RCC 7860 (cell line): ENCODE measurements around the gene IRF4.

ENCODE experiments used
- DNase-seq: peaks from one replicate; pipeline ENCODE4 v3.0.0-alpha.2; 2015; ENCODE audit warnings: low spot score
- FAIRE-seq: peaks from 2 replicates; lab custom pipeline; 2012; peaks lifted over from hg19 to GRCh38; lab: Jason Lieb, UNC

IRF4 gene

GRCh38 chr6:379410-380181, 12.0 kb upstream of the IRF4 start:
- FAIRE-seq (no peak), DNase-seq (no peak)

- FAIRE-seq: no peak
Measured at GRCh38 chr6:380234-381218, 11.0 kb upstream of the IRF4 start.

GRCh38 chr6:381742-382461, 9.7 kb upstream of the IRF4 start:
- FAIRE-seq: no peak

More at GRCh38 chr6:380234-381218, 11.0 kb upstream of the IRF4 start:
- no peak for DNase-seq

GRCh38 chr6:382883-383810, 8.4 kb upstream of the IRF4 start:
- no peak for FAIRE-seq

More at GRCh38 chr6:381742-382461, 9.7 kb upstream of the IRF4 start:
- DNase-seq: no peak

DNA sequence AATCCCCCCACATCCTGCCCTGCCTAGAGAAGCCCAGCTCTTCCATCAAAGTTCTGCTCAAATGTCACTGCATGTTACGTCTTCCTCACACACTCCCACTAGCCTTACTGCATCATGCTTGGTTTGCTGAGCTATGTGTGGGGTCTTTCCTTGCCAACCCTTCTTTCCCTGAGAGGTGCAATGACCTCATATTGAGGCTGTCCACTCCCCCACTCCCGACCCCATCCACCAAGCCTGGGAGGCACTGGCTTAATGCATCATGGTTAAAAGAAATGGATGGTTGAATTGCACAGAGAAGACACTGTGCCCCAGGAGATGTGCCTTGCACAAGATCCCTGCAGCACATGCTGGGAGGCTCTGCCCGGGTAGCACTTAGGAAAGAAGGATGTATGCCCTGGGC, 7.7 kb upstream of the IRF4 start:
- FAIRE-seq: no peak

More at GRCh38 chr6:382883-383810, 8.4 kb upstream of the IRF4 start:
- DNase-seq: no peak

DNA sequence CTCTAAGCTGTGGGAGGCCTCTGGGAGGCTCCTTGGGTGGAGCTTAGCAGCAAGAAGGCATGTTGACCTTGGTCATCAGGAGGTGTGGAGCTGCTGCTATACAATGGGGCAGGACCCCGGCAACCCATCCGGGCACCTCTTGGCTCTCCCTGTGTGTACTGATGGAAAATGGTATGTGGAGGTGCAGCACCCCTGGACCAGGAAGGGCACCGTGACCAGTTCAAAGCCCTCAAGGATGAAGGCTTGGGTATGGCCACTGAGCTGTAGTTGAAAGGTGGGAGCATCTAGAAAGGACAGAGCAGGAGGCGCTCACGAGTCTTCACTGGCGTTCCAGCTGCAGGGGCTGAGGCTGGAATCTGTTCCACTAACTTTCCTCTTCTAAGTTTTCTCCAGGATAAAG, 6.7 kb upstream of the IRF4 start:
- DNase-seq: no peak
- FAIRE-seq: no peak

More for the DNA sequence above, 7.7 kb upstream of the IRF4 start:
- no peak for DNase-seq

DNA sequence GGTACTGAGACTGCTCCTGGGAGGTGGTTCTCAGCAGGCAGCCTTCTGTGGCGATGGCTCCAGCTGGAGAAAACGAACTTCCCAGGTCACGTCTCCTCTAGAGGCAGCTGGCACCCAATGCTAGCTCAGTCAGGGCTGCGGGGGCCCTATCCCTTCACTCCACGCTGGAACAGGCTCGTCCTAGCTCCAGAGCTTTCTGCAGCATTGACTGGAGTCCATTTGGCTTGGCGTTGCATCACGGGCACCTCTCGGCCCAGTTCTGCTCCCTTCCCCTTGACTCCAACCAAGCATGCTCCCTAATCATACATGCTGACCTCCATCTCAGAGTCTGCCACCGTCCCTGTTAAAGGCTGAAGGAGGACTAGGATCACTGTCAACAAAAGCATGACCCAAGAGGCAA, 5.9 kb upstream of the IRF4 start:
- DNase-seq (no peak), FAIRE-seq (no peak)

DNA sequence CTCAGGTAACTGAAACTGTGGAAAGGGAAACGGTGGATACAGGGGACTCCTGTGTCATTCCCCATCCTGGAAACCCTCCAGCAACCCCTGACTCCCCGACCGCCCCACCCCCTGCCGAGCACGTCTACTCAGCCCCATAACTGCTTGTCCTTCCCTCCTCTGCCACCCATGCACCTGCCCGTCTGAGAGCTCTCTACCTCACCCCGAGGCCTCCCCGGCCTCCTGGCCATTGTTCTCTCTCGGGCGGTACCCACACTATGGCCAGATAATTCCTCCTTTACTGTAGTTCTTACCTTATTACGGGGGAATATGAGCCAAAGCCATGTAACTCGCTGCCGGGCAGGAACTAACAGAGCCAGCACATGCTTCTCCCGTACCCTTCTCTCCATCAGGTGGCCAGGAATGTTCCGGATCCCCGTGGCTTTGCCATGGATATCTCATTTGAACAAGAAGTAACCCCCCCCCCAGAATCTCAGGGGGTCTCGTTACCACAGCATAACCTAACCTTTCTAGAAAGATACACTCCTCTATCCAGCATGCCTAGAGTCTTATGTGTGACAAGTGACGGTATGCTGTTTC, 4.8 kb upstream of the IRF4 start:
- DNase-seq: no peak
- FAIRE-seq: no peak

DNA sequence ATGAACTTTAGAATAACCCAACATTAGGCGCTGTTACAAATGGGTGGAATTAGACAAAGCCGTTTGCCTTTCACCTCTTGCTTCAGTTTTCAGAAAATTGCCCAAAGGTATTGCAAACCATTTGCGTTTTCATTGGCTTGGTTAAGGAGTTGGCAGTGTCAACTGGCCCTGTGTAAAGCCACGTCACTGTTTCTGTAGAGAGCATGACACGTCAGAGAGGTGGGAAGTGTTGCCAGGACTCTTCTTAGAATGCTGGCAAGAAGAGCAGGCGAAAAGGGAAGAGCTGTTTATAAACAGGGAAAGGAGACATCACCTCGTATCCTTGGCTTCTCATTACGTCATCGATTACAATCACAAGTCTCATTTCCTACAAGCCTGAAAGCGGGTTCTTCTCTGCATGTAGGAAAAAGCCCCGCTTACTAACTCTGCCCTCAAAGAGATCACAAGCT, 4.2 kb upstream of the IRF4 start:
- DNase-seq (no peak), FAIRE-seq (no peak)

GRCh38 chr6:388202-388903, 3.2 kb upstream of the IRF4 start:
- no peak for FAIRE-seq

DNA sequence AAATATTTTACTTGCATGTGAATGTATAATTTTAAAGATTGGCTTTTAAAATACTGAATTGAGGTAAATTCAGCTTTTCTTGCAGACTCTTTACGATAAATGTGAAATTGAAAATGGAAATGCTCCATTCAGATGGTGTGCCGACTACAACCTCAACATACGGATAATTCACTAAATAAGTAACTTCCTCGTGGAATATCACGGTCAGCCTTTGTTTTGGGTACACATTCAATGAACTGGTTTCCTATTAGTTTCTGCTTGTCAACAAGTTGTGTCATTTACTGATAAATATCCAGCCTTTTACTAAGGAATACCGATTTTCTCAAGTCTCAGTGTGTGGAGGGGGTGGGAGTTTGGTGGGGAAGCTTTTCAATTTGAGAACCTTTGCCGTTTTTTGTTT, 2.4 kb upstream of the IRF4 start:
- FAIRE-seq (no peak), DNase-seq (no peak)

More at GRCh38 chr6:388202-388903, 3.2 kb upstream of the IRF4 start:
- no peak for DNase-seq

- DNase-seq (no peak), FAIRE-seq (no peak)
Measured at GRCh38 chr6:389622-390021, 1.9 kb upstream of the IRF4 start.

DNA sequence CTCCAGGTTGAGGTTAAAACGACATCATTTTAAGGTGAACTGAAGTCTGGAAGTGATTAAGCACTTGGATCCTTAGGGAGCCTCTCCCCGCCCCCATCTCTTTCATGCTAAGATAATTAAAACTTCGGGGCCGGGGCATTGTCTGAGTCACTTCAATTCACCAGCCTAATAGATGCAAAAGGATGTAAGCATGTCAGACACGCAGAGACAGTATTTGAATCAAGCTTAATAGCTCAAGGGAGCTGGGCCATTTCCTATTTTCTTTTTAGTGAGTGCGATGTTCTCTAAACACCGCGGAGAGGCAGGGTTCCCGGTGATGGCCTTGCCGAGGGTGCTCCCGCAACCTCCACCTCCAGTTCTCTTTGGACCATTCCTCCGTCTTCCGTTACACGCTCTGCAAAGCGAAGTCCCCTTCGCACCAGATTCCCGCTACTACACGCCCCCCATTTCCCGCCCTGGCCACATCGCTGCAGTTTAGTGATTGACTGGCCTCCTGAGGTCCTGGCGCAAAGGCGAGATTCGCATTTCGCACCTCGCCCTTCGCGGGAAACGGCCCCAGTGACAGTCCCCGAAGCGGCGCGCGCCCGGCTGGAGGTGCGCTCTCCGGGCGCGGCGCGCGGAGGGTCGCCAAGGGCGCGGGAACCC, 516 bp upstream of the IRF4 start:
- FAIRE-seq: no peak
- no peak for DNase-seq

- FAIRE-seq (no peak), DNase-seq (no peak)
Measured at GRCh38 chr6:392441-393390, 1.2 kb downstream of the IRF4 start.

DNA sequence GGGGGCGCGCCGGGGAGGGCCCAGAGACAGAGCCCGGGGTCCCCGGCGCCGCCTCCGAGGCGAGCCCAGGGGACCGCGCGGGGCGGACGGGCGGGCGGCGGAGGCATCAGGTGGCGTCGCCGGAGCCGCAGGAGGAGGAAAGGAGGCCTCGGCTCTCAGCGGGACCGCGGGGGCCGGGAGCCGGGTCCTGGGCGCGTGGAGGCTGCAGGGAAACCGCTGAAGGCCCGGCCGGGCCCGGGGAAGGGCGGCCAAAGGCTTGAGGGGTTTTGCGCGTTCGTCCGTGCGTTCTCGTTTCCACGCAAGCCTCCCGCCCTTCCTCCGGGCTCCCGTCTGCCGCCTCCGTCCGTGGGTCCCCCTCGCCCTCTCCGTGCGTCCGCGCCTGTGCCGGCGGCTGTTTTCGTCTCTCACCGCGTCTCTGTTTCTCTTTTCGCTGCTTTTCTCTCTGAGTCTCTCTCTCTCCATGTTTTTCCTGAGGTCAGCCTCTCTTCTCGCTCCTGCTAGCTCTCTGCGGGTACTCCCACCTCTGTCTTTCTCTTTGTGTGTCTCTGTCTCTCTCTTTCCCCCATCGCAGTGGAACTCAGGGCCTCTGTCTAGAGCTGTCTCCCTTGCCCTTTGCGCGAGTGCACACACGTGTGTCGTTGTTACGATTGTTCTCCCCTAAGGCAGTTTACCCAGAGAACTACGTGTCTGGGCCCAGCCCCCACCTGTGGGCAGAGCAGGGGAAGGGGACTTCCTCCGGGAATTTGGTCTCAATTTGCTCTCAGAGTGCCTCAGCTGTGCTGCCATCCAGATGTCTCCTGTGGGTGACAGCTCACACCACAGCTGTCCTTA, 2.1 kb downstream of the IRF4 start:
- FAIRE-seq: no peak
- no peak for DNase-seq

DNA sequence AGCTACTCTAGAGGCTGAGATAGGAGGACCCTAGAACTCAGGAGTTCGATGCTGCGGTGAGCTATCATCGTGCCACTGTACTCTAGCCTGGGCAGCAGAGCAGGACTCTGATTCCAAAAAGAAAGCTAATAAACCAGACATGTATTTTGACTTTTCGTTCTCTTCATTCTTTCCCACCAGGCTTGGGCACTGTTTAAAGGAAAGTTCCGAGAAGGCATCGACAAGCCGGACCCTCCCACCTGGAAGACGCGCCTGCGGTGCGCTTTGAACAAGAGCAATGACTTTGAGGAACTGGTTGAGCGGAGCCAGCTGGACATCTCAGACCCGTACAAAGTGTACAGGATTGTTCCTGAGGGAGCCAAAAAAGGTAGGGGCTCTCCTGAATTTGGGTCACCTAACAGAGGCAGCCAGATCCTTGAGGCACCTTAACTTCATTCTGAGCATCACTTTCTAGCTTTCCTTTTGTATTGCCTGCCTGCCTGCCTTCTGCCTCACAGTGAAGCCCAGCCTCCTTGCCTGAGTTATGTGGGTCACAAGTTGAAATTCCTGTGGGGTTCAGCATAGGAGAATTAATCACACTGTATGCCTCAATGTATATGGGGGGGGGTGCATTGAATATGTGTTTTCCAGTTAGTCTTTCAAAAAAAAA, 3.2 kb downstream of the IRF4 start:
- FAIRE-seq (no peak), DNase-seq (no peak)
